HepG2 (cell line): Measurements from ENCODE around the gene ALDOA. TPM values are rescaled to one million over a fixed set of nuclear protein-coding genes. Genes with fewer than 3 reads are reported as not detected.

ENCODE experiments used
- CAMTA2 ChIP-seq: sonication (generic); formaldehyde crosslinking; IDR thresholded peaks from 2 replicates; pipeline ENCODE4 v1.4.0; 2020; ENCODE audit warnings: mild to moderate bottlenecking, missing genetic modification reagents, borderline replicate concordance
- DMAP1 ChIP-seq: IDR thresholded peaks from 2 replicates; pipeline ENCODE4 v1.6.1; 2016
- GATAD2A ChIP-seq: IDR thresholded peaks from 2 replicates; pipeline ENCODE4 v1.6.1; 2016
- HNRNPL ChIP-seq: fragments of 200-400 bp; formaldehyde crosslinking; IDR thresholded peaks from 2 replicates; pipeline ENCODE4 v1.6.1; 2017; ENCODE audit warnings: mild to moderate bottlenecking, low read depth, low read length
- ISX ChIP-seq: sonication (generic); formaldehyde crosslinking; conservative IDR thresholded peaks from 2 replicates; pipeline ENCODE4 v1.5.0; 2020; ENCODE audit warnings: missing genetic modification reagents
- MAFK ChIP-seq, 2 experiments: IDR thresholded peaks in 1 of 2; conservative IDR thresholded peaks in 1 of 2; 2 replicates each; pipeline ENCODE4 v1.6.1; 2011; ENCODE audit warnings: improper control_type of control experiment in 2 of 2, low read length in 2 of 2
- MTF2 ChIP-seq: sonication (generic); formaldehyde crosslinking; IDR thresholded peaks from 2 replicates; pipeline ENCODE4 v1.5.0; 2020; ENCODE audit warnings: missing genetic modification reagents, borderline replicate concordance
- MZF1 ChIP-seq: sonication (generic); formaldehyde crosslinking; IDR thresholded peaks from 2 replicates; pipeline ENCODE4 v1.8.1; 2023; ENCODE audit warnings: mild to moderate bottlenecking, missing genetic modification reagents, borderline replicate concordance
- NKX3-1 ChIP-seq: sonication (generic); formaldehyde crosslinking; IDR thresholded peaks from 2 replicates; pipeline ENCODE4 v1.5.0; 2020; ENCODE audit warnings: missing genetic modification reagents
- NR2F6 ChIP-seq, 2 experiments: IDR thresholded peaks; 2 replicates each; pipeline ENCODE4 v1.6.1; 2016; ENCODE audit warnings: antibody characterized with exemption in 1 of 2, mild to moderate bottlenecking in 1 of 2
- PHF21A ChIP-seq: sonication (generic); formaldehyde crosslinking; IDR thresholded peaks from 2 replicates; pipeline ENCODE4 v1.5.0; 2020; ENCODE audit warnings: mild to moderate bottlenecking, missing genetic modification reagents
- RXRA ChIP-seq: sonication (generic); formaldehyde crosslinking; IDR thresholded peaks from 2 replicates; pipeline ENCODE4 v1.5.1; 2020; ENCODE audit warnings: missing genetic modification reagents
- SMAD1 ChIP-seq: sonication (generic); formaldehyde crosslinking; IDR thresholded peaks from 2 replicates; pipeline ENCODE4 v1.4.0; 2020; ENCODE audit warnings: missing genetic modification reagents, low read depth, mild to moderate bottlenecking, borderline replicate concordance
- STAT6 ChIP-seq: sonication (generic); formaldehyde crosslinking; IDR thresholded peaks from 2 replicates; pipeline ENCODE4 v1.4.0; 2020; ENCODE audit warnings: missing genetic modification reagents, mild to moderate bottlenecking, borderline replicate concordance
- WIZ ChIP-seq: sonication (generic); formaldehyde crosslinking; IDR thresholded peaks from 2 replicates; pipeline ENCODE4 v1.5.1; 2020; ENCODE audit warnings: mild to moderate bottlenecking, missing genetic modification reagents
- ZMYM2 ChIP-seq: sonication (generic); formaldehyde crosslinking; IDR thresholded peaks from 2 replicates; pipeline ENCODE4 v1.8.0; 2022; ENCODE audit warnings: mild to moderate bottlenecking, missing genetic modification reagents
- ZNF138 ChIP-seq: sonication (generic); formaldehyde crosslinking; IDR thresholded peaks from 2 replicates; pipeline ENCODE4 v1.5.0; 2020; ENCODE audit warnings: mild to moderate bottlenecking, low read depth, missing genetic modification reagents
- ZNF354B ChIP-seq: sonication (generic); formaldehyde crosslinking; IDR thresholded peaks from 2 replicates; pipeline ENCODE4 v1.8.0; 2022; ENCODE audit warnings: mild to moderate bottlenecking, missing genetic modification reagents
- ZNF362 ChIP-seq: sonication (generic); formaldehyde crosslinking; IDR thresholded peaks from 2 replicates; pipeline ENCODE4 v1.4.0; 2020; ENCODE audit warnings: missing genetic modification reagents, mild to moderate bottlenecking, borderline replicate concordance
- ZNF572 ChIP-seq: sonication (generic); formaldehyde crosslinking; IDR thresholded peaks from 2 replicates; pipeline ENCODE4 v1.5.1; 2020; ENCODE audit warnings: mild to moderate bottlenecking, missing genetic modification reagents
- ZNF576 ChIP-seq: sonication (generic); formaldehyde crosslinking; IDR thresholded peaks from 2 replicates; pipeline ENCODE4 v1.4.0; 2020; ENCODE audit warnings: mild to moderate bottlenecking, missing genetic modification reagents
- ZNF629 ChIP-seq: sonication (generic); formaldehyde crosslinking; conservative IDR thresholded peaks from 2 replicates; pipeline ENCODE4 v1.5.0; 2020; ENCODE audit warnings: missing genetic modification reagents
- ZNF670 ChIP-seq: sonication (generic); formaldehyde crosslinking; IDR thresholded peaks from 2 replicates; pipeline ENCODE4 v1.8.0; 2022; ENCODE audit warnings: mild to moderate bottlenecking, missing genetic modification reagents, borderline replicate concordance
- ZNF746 ChIP-seq: sonication (generic); formaldehyde crosslinking; IDR thresholded peaks from 2 replicates; pipeline ENCODE4 v1.8.0; 2022; ENCODE audit warnings: mild to moderate bottlenecking, missing genetic modification reagents
- ZNF761 ChIP-seq: sonication (generic); formaldehyde crosslinking; conservative IDR thresholded peaks from 2 replicates; pipeline ENCODE4 v1.4.0; 2020; ENCODE audit warnings: mild to moderate bottlenecking, missing genetic modification reagents
- ZNF773 ChIP-seq: sonication (generic); formaldehyde crosslinking; IDR thresholded peaks from 2 replicates; pipeline ENCODE4 v1.4.0; 2020; ENCODE audit warnings: missing genetic modification reagents, borderline replicate concordance
- ZNF792 ChIP-seq: IDR thresholded peaks from 2 replicates; pipeline ENCODE4 v1.6.1; 2016
- ZSCAN21 ChIP-seq: sonication (generic); formaldehyde crosslinking; IDR thresholded peaks from 2 replicates; pipeline ENCODE4 v1.8.0; 2022; ENCODE audit warnings: mild to moderate bottlenecking, missing genetic modification reagents, moderate library complexity, borderline replicate concordance
- polyA plus RNA-seq, 8 experiments: library from polyadenylated mRNA; depleted of rRNA in 3 of 8; stranded (reverse) in 7 of 8; unstranded in 1 of 8; fragments of >200 nt; fragmentation: Illumina TruSeq in 4 of 8; extraction: Trizol in 4 of 8; gene quantifications; 2 replicates each; pipeline versions ENCODE4 v1.2.1 to v1.2.3, GENCODE V29; 2011 to 2016; ENCODE audit warnings: low read depth in 4 of 8, missing spikeins in 1 of 8, mixed read lengths in 1 of 8; ENCODE audit not compliant: insufficient read depth in 1 of 8
- total RNA-seq, 5 experiments: library from RNA; depleted of rRNA; stranded (reverse); fragments of >200 nt; fragmentation: Illumina TruSeq; extraction: Trizol; gene quantifications; 2 replicates each; pipeline ENCODE4 v1.2.3, GENCODE V29; 2016; ENCODE audit warnings: low read depth in 1 of 5

The ALDOA gene
- total and polyA plus RNA-seq, 2 of the 13 experiments (the other 11 are each of a cell fraction or from before 2014, with no cell fraction given): 925 to 1,884 TPM

- TF ChIP-seq MAFK (conservative IDR thresholded peaks at IDR 0.05 in 1 of 2, IDR thresholded peaks at IDR 0.05 in 1 of 2; ENCODE audit: low read length in 2 of 2) (no peak), ZNF576 (CRISPR knock-in tag) (no peak), ZNF572 (CRISPR knock-in tag) (no peak), STAT6 (no peak), NKX3-1 (no peak; the same call in none of the 2 replicates), HNRNPL (0 out of 2 replicates have a peak, but pooled peaks have one; percentile 50), DMAP1 (CRISPR knock-in tag) (peak; percentile 67), ZMYM2 (CRISPR knock-in tag) (no peak), ISX (no peak), SMAD1 (CRISPR knock-in tag) (no peak), NR2F6 (IDR thresholded peaks at IDR 0.05) (no peak), NR2F6 (CRISPR knock-in tag; IDR thresholded peaks at IDR 0.05) (peak; percentile 58; the same call in 1 of the 2 replicates), ZNF362 (CRISPR knock-in tag) (no peak), ZNF761 (CRISPR knock-in tag) (no peak), ZNF773 (0 out of 2 replicates have a peak, but pooled peaks have one; percentile 21), MZF1 (CRISPR knock-in tag) (no peak; the same call in 1 of the 2 replicates), CAMTA2 (0 out of 2 replicates have a peak, but pooled peaks have one; percentile 72), GATAD2A (CRISPR knock-in tag) (peak; percentile 47; the same call in 1 of the 2 replicates), ZNF670 (CRISPR knock-in tag) (no peak), ZNF746 (CRISPR knock-in tag) (peak; percentile 39; the same call in 1 of the 2 replicates), WIZ (CRISPR knock-in tag) (no peak), ZNF792 (CRISPR knock-in tag) (0 out of 2 replicates have a peak, but pooled peaks have one; percentile 29), ZNF138 (CRISPR knock-in tag) (peak; percentile 67; the same call in 1 of the 2 replicates), ZSCAN21 (CRISPR knock-in tag) (no peak; the same call in 1 of the 2 replicates), MTF2 (CRISPR knock-in tag) (no peak), ZNF629 (CRISPR knock-in tag) (no peak), PHF21A (CRISPR knock-in tag) (peak; percentile 54; the same call in 1 of the 2 replicates), ZNF354B (CRISPR knock-in tag) (no peak; the same call in 1 of the 2 replicates), RXRA (no peak; the same call in 1 of the 2 replicates)
These were observed 10.1 kb downstream of the ALDOA start, which contains the start of gene PPP4C (continued) for GRCh38 chr16:30075503-30076275.
